Endodermal cell (in vitro differentiated cells): ENCODE measurements around the gene TDRD1. TPM values are rescaled to one million over a fixed set of nuclear protein-coding genes. Genes with fewer than 3 reads are reported as not detected.

Experiments
- DNase-seq: peaks from one replicate; pipeline ENCODE4 v3.0.0-alpha.2; 2017
- H3K27ac ChIP-seq: 2 replicates; pipeline ENCODE4 v1.5.1; 2013; ENCODE audit warnings: mild to moderate bottlenecking, low read depth, low read length, moderate library complexity
- H3K27me3 ChIP-seq: 2 replicates; pipeline ENCODE4 v1.6.1; 2013; ENCODE audit warnings: mild to moderate bottlenecking, low read length, moderate library complexity; ENCODE audit not compliant: insufficient read depth, control insufficient read depth, poor library complexity, severe bottlenecking
- H3K36me3 ChIP-seq: 2 replicates; pipeline ENCODE4 v1.7.0; 2013; ENCODE audit warnings: mild to moderate bottlenecking, low read length, moderate library complexity; ENCODE audit not compliant: control insufficient read depth, insufficient read depth
- H3K4me1 ChIP-seq: one replicate; pipeline ENCODE4 v1.7.0; 2013; ENCODE audit warnings: low read length; ENCODE audit not compliant: control insufficient read depth, insufficient read depth
- H3K4me3 ChIP-seq: 2 replicates; pipeline ENCODE4 v1.5.1; 2013; ENCODE audit warnings: mild to moderate bottlenecking, low read length, moderate library complexity
- H3K9ac ChIP-seq: 2 replicates; pipeline ENCODE4 v1.6.1; 2013; ENCODE audit warnings: mild to moderate bottlenecking, low read length, moderate library complexity; ENCODE audit not compliant: poor library complexity, severe bottlenecking; ENCODE audit errors: extremely low read depth
- H3K9me3 ChIP-seq: 2 replicates; pipeline ENCODE4 v1.6.1; 2013; ENCODE audit warnings: mild to moderate bottlenecking, low read length, moderate library complexity; ENCODE audit not compliant: control insufficient read depth
- H3K27ac Mint-ChIP-seq: 2 replicates; pipeline ENCODE4 v1.8.0; 2020; ENCODE audit warnings: mixed read lengths
- H3K27me3 Mint-ChIP-seq: 2 replicates; pipeline ENCODE4 v1.8.0; 2021; ENCODE audit warnings: mild to moderate bottlenecking, mixed read lengths; ENCODE audit not compliant: insufficient read depth
- H3K36me3 Mint-ChIP-seq: 2 replicates; pipeline ENCODE4 v1.8.0; 2020; ENCODE audit warnings: low read depth, mixed read lengths
- H3K4me1 Mint-ChIP-seq: 2 replicates; pipeline ENCODE4 v1.8.0; 2020; ENCODE audit warnings: mixed read lengths
- H3K4me3 Mint-ChIP-seq: 2 replicates; pipeline ENCODE4 v1.8.0; 2020; ENCODE audit warnings: mild to moderate bottlenecking, moderate library complexity, mixed read lengths
- H3K9me3 Mint-ChIP-seq: 2 replicates; pipeline ENCODE4 v1.8.0; 2020; ENCODE audit warnings: mild to moderate bottlenecking, mixed read lengths
- CTCF ChIP-seq: fragments of 200-600 bp; sonication (generic); conservative IDR thresholded peaks from 2 replicates; pipeline ENCODE4 v1.5.0; 2021; ENCODE audit warnings: antibody characterized with exemption, mild to moderate bottlenecking
- WGBS, 2 experiments: methylation state at CpG; one replicate each; pipeline versions ENCODE4 v1.1.5 to v1.1.7; 2013; ENCODE audit warnings: missing lambda C conversion rate in 2 of 2, mixed read lengths in 1 of 2; ENCODE audit not compliant: insufficient coverage in 1 of 2, insufficient read length in 1 of 2; 5-methylcytosine and 5-hydroxymethylcytosine counted together
- total RNA-seq, 2 donors: library from RNA; stranded (reverse); fragmentation: NEBNext Ultra II Directional in 1 of 2; extraction: Animal tissue kit (Norgen Biotek cat#: 25700) in 1 of 2; gene quantifications; 2 replicates in 1 of 2; 3 replicates in 1 of 2; pipeline ENCODE4 v1.2.1, GENCODE V29; 2021

Gene TDRD1
- total RNA-seq, 2 donors from 2014 or later, result 0.09 to 0.15 TPM

DNA sequence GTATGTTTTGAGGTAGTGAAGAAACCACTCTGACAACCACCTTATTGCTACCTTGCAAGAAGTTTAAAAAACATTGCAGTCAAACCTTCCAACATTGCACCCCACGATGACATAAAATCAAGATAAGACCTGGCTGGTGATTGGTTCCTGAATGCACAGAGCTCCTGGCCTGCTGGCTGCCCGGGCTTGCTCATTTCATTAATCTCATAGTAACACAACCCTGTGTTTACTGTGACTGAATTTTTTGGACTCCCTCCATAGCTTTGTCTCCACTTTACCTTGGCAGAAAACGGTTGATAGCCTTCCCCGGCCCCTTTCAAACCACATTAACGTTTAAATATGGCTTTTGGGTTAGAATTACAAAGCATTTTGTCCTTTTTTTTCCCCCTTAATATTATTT is 87.4 kb downstream of the TDRD1 start:
- no peak overlapping the region for H3K27ac Mint-ChIP-seq
- WGBS, 2 experiments, result 72 to 95% methylated on average over 2 to 5 of the region's 5 CpGs

DNA sequence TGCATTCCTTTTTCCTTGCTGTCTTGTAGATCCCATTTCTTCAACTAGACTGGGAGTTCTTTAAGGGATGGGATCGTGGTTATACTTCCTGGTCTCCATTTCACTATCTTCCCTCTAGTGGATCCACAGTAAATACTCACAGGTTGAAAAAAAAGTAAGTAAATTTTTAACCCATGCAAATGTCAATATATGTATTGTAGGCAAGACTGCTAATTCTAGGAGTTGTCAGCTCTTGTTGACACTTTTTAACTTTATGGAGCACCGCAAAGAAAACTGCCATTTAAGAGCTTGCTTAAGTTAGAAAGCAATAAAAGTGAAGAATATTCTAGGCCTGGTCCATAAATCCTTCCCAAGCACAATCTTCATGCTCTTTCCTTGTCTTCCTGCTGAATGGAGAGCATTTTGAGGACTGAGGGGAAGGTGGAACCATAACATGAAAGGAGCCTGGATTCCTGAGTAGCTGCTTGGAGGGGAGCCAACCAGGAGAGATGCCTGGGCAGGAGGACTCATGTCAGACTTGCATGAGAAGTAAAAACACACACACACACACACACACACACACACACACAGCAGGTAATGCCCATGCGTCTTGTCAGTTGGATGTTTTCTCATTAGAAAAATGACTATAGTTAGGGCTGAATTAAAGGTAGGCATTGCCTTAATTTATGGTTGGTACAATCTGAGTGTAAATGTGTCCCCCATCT is 92.1 kb downstream of the TDRD1 start:
- H3K9ac ChIP-seq, result no peak overlapping the region
- no peak overlapping the region for H3K4me3 ChIP-seq
- DNase-seq, result no peak
- H3K27me3 ChIP-seq, result no peaks in the 10 kb centered on the region
- H3K9me3 ChIP-seq, result no peaks in the 10 kb centered on the region
- Mint-ChIP-seq H3K27ac (no peak overlapping the region), H3K9me3 (no peaks in the 10 kb centered on the region), H3K27me3 (no peaks in the 10 kb centered on the region), H3K36me3 (no peaks in the 10 kb centered on the region), H3K4me1 (peaks cover 5% of the 10 kb centered on the region), H3K4me3 (no peak overlapping the region)
- no peaks in the 10 kb centered on the region for H3K36me3 ChIP-seq
- no peaks in the 10 kb centered on the region for H3K4me1 ChIP-seq
- 96% methylated on average over 3 of the region's 3 CpGs; no CpG with 5 or more reads in 1 of the 2 experiments for WGBS, 2 experiments
- no peak overlapping the region for H3K27ac ChIP-seq
- no peak for TF ChIP-seq CTCF

More for the DNA sequence above, 87.4 kb downstream of the TDRD1 start:
- Mint-ChIP-seq H3K9me3 (no peaks in the 10 kb centered on the region), H3K4me3 (no peak overlapping the region), H3K4me1 (peaks cover 10% of the 10 kb centered on the region), H3K27me3 (no peaks in the 10 kb centered on the region), H3K36me3 (no peaks in the 10 kb centered on the region)
- H3K4me1 ChIP-seq, result no peaks in the 10 kb centered on the region
- H3K4me3 ChIP-seq, result no peak overlapping the region
- no peak overlapping the region for H3K27ac ChIP-seq
- TF ChIP-seq CTCF, result no peak
- DNase-seq, result no peak
- H3K36me3 ChIP-seq, result no peaks in the 10 kb centered on the region
- no peaks in the 10 kb centered on the region for H3K27me3 ChIP-seq
- H3K9ac ChIP-seq, result no peak overlapping the region
- no peaks in the 10 kb centered on the region for H3K9me3 ChIP-seq

DNA sequence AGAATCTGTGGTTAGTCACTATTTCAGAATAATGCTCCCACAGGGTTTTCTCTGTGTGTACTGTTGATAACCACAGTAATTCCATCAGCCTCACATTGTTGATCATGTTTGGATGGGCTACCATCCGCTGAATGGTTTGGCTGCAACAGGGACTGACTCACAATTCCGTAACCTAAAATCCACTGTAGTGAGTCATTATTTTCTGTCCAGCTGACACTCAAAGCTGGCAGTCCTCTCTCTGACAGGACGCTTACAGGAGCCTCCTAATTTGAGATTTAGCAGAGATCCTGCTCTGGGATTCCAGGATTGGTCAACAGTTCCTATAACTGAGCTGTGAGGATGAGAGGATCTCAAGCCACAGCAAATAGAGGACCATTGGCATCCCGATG is 92.6 kb downstream of the TDRD1 start:
- TF ChIP-seq CTCF, result no peak
- Histone ChIP-seq H3K4me3 (no peak overlapping the region), H3K9me3 (no peaks in the 10 kb centered on the region), H3K27ac (no peak overlapping the region), H3K4me1 (no peaks in the 10 kb centered on the region), H3K36me3 (no peaks in the 10 kb centered on the region), H3K9ac (no peak overlapping the region), H3K27me3 (no peaks in the 10 kb centered on the region)
- Mint-ChIP-seq H3K27ac (no peak overlapping the region), H3K4me1 (peaks cover 5% of the 10 kb centered on the region), H3K36me3 (no peaks in the 10 kb centered on the region), H3K9me3 (no peaks in the 10 kb centered on the region), H3K27me3 (no peaks in the 10 kb centered on the region), H3K4me3 (no peak overlapping the region)
- no peak for DNase-seq
- 90 to 91% methylated on average over 4 of the region's 4 CpGs for WGBS, 2 experiments
